K562 (cell line): ENCODE measurements around the gene ADPRH. TPM values are rescaled to one million over a fixed set of nuclear protein-coding genes. Genes with fewer than 3 reads are reported as not detected.

Experiments used
- ATAC-seq: fragments of 200-7000 bp; cut with Tn5 transposase; 3 replicates; pipeline ENCODE4 v1.9.1; 2020; ENCODE audit warnings: moderate library complexity
- BruUV-seq: library from RNA; stranded (reverse); fragments of 400-500 nt; replicated peaks from 2 replicates; lab custom pipeline; 2021; lab: Mats Ljungman, UMichigan
- CTCF ChIA-PET: fragments of 300-600 bp; formaldehyde crosslinking; extraction: SDS; loops from one replicate; lab custom pipeline; 2021; ENCODE audit warnings: low intra/inter-chr PET ratio; lab: Yijun Ruan, JAX
- POLR2A ChIA-PET: fragments of 300-600, 350-650 bp; sonication (Branson Sonifier 250); formaldehyde crosslinking; extraction: SDS; loops from one replicate; lab custom pipeline; 2021; ENCODE audit warnings: antibody characterized with exemption, inconsistent platforms; lab: Yijun Ruan, JAX
- DNase-seq, 4 experiments: peaks; one replicate each; pipeline versions ENCODE4 v3.0.0 to v3.0.0-alpha.2; 2011 to 2018; ENCODE audit warnings: low spot score in 3 of 4, mixed read lengths in 3 of 4; ENCODE audit errors: extremely low read depth in 1 of 4
- FAIRE-seq: peaks from 2 replicates; lab custom pipeline; 2011; peaks lifted over from hg19 to GRCh38; lab: Jason Lieb, UNC
- H2AFZ ChIP-seq: 2 replicates; pipeline ENCODE4 v1.6.0; 2011; ENCODE audit warnings: low read depth, low read length, control low read depth, inconsistent platforms
- H3K27ac ChIP-seq: fragments of 200-600 bp; 3 replicates; pipeline ENCODE4 v1.8.0; 2011; ENCODE audit warnings: low read depth, mild to moderate bottlenecking, control low read depth, inconsistent platforms, low read length, moderate library complexity, mixed read lengths; ENCODE audit errors: extremely low read depth
- H3K27me3 ChIP-seq, 2 experiments: fragments of 300-600 bp in 1 of 2; 2 replicates in 1 of 2; 3 replicates in 1 of 2; pipeline versions ENCODE4 v1.6.0 to v1.8.0; 2011; ENCODE audit warnings: inconsistent platforms in 2 of 2, low read length in 2 of 2, mild to moderate bottlenecking in 1 of 2, mixed read lengths in 1 of 2, moderate library complexity in 1 of 2; ENCODE audit not compliant: control insufficient read depth in 2 of 2, insufficient read depth in 2 of 2
- H3K36me3 ChIP-seq: fragments of 300-600 bp; 3 replicates; pipeline ENCODE4 v1.8.0; 2011; ENCODE audit warnings: mild to moderate bottlenecking, low read length, inconsistent platforms; ENCODE audit not compliant: control insufficient read depth, insufficient read depth
- H3K4me1 ChIP-seq, 2 experiments: fragments of 200-600 bp in 1 of 2; replicated peaks in 1 of 2; 2 replicates in 1 of 2; 3 replicates in 1 of 2; pipeline versions ENCODE4 v1.5.1 to v1.8.0; 2011; ENCODE audit warnings: inconsistent platforms in 2 of 2, low read length in 2 of 2, mild to moderate bottlenecking in 1 of 2, mixed read lengths in 1 of 2, moderate library complexity in 1 of 2; ENCODE audit not compliant: control insufficient read depth in 2 of 2, insufficient read depth in 2 of 2
- H3K4me2 ChIP-seq: 2 replicates; pipeline ENCODE4 v1.6.1; 2011; ENCODE audit warnings: low read length, control low read depth, inconsistent platforms, mixed read lengths; ENCODE audit not compliant: insufficient read depth
- H3K4me3 ChIP-seq: fragments of 200-600 bp; sonication (generic), shearing (Covaris generic); 2 replicates; pipeline ENCODE4 v1.5.1; 2016; ENCODE audit warnings: control low read depth, inconsistent platforms
- H3K79me2 ChIP-seq: fragments of 200-600 bp; 3 replicates; pipeline ENCODE4 v1.8.0; 2011; ENCODE audit warnings: low read length, inconsistent platforms; ENCODE audit not compliant: control insufficient read depth, insufficient read depth
- H3K9ac ChIP-seq, 2 experiments: 2 replicates each; pipeline versions ENCODE4 v1.6.0 to v1.6.1; 2011; ENCODE audit warnings: low read depth in 2 of 2, low read length in 2 of 2, control low read depth in 1 of 2, inconsistent platforms in 1 of 2, mild to moderate bottlenecking in 1 of 2, mixed read lengths in 1 of 2; ENCODE audit not compliant: insufficient read depth in 1 of 2
- H3K9me1 ChIP-seq: one replicate; pipeline ENCODE4 v1.6.0; 2011; ENCODE audit warnings: inconsistent platforms, mild to moderate bottlenecking, low read length, moderate library complexity; ENCODE audit not compliant: control insufficient read depth, insufficient read depth
- H3K9me3 ChIP-seq: replicated peaks from 2 replicates; pipeline ENCODE4 v1.5.1; 2011; ENCODE audit warnings: low read depth, low read length, inconsistent platforms; ENCODE audit not compliant: control insufficient read depth, insufficient read depth
- H4K20me1 ChIP-seq: replicated peaks from 2 replicates; pipeline ENCODE4 v1.6.1; 2011; ENCODE audit warnings: low read length, inconsistent platforms, mixed read lengths; ENCODE audit not compliant: control insufficient read depth, insufficient read depth
- BMI1 ChIP-seq: fragments of 150-350 bp; IDR thresholded peaks from 2 replicates; pipeline ENCODE4 v1.6.1; 2014; ENCODE audit warnings: low read length
- COPS2 ChIP-seq: fragments of 450-650 bp; conservative IDR thresholded peaks from 2 replicates; pipeline ENCODE4 v1.6.1; 2016; ENCODE audit warnings: mild to moderate bottlenecking, moderate library complexity
- HLTF ChIP-seq: fragments of 450-650 bp; IDR thresholded peaks from 2 replicates; pipeline ENCODE4 v1.6.1; 2016
- HNRNPK ChIP-seq: fragments of 200-400 bp; formaldehyde crosslinking; IDR thresholded peaks from one replicate; pipeline ENCODE4 v1.6.1; 2018; ENCODE audit warnings: mild to moderate bottlenecking, low read depth, low read length; ENCODE audit not compliant: poor library complexity, severe bottlenecking
- MAFF ChIP-seq: IDR thresholded peaks from 2 replicates; pipeline ENCODE4 v1.6.1; 2012; ENCODE audit warnings: low read length, improper control_type of control experiment
- MAFK ChIP-seq: IDR thresholded peaks from 2 replicates; pipeline ENCODE4 v1.6.1; 2011; ENCODE audit warnings: low read length, improper control_type of control experiment
- NFXL1 ChIP-seq: fragments of 450-650 bp; formaldehyde crosslinking; IDR thresholded peaks from 2 replicates; pipeline ENCODE4 v1.4.0; 2021; ENCODE audit warnings: mild to moderate bottlenecking
- PYGO2 ChIP-seq: fragments of 450-650 bp; IDR thresholded peaks from 2 replicates; pipeline ENCODE4 v1.6.1; 2016; ENCODE audit warnings: mild to moderate bottlenecking, missing genetic modification characterization, moderate library complexity, missing compliant biosample characterization
- RBM17 ChIP-seq: fragments of 200-400 bp; formaldehyde crosslinking; IDR thresholded peaks from 2 replicates; pipeline ENCODE4 v1.6.1; 2017; ENCODE audit warnings: low read depth, mild to moderate bottlenecking, low read length, borderline replicate concordance
- SMAD4 ChIP-seq: fragments of 250-450 bp; sonication (Bioruptor Pico); conservative IDR thresholded peaks from 2 replicates; pipeline ENCODE4 v1.8.0; 2021; ENCODE audit warnings: inconsistent platforms, mild to moderate bottlenecking, moderate library complexity
- SRSF9 ChIP-seq: fragments of 200-400 bp; formaldehyde crosslinking; IDR thresholded peaks from 2 replicates; pipeline ENCODE4 v1.6.1; 2017; ENCODE audit warnings: low read depth, low read length, borderline replicate concordance
- SUPT5H ChIP-seq: fragments of 450-650 bp; IDR thresholded peaks from 2 replicates; pipeline ENCODE4 v1.6.1; 2016
- XRCC5 ChIP-seq: fragments of 200-400 bp; formaldehyde crosslinking; IDR thresholded peaks from 2 replicates; pipeline ENCODE4 v1.6.1; 2017; ENCODE audit warnings: low read depth, mild to moderate bottlenecking, low read length
- ZNF3 ChIP-seq: fragments of 250-450 bp; sonication (Bioruptor Pico); IDR thresholded peaks from 2 replicates; pipeline ENCODE4 v1.5.0; 2021; ENCODE audit warnings: mild to moderate bottlenecking, moderate library complexity
- ZNF354B ChIP-seq: fragments of 250-450 bp; sonication (Bioruptor Pico); IDR thresholded peaks from 2 replicates; pipeline ENCODE4 v1.4.0; 2020
- ZNF696 ChIP-seq: fragments of 250-450 bp; sonication (Bioruptor Pico); conservative IDR thresholded peaks from 2 replicates; pipeline ENCODE4 v1.4.0; 2020; ENCODE audit warnings: mild to moderate bottlenecking, moderate library complexity
- WGBS: fragments of 100-300 bp; shearing (Covaris generic); methylation state at CpG from one replicate; pipeline ENCODE4 v1.1.6; 2016; ENCODE audit warnings: low coverage, mixed read lengths; ENCODE audit not compliant: insufficient coverage; ENCODE audit errors: missing lambda C conversion rate; 5-methylcytosine and 5-hydroxymethylcytosine counted together
- in situ Hi-C: fragments of 300-500 bp; cut with MboI; formaldehyde crosslinking; loops from 4 replicates; pipeline ENCODE4 v1.15.0; 2018; ENCODE audit warnings: inconsistent platforms, mixed read lengths
- intact Hi-C: fragments of 100-400 bp; cut with micrococcal nuclease; formaldehyde crosslinking; loops from 2 replicates; pipeline ENCODE4 v1.14.2; 2022
- polyA plus RNA-seq, 8 experiments: library from polyadenylated mRNA; depleted of rRNA in 4 of 8; stranded (reverse) in 5 of 8; unstranded in 3 of 8; fragments of >200 nt; fragmentation: Nextera tagmentation in 2 of 8; fragmentation: Illumina TruSeq in 1 of 8; extraction: Ambion mirVana in 2 of 8; extraction: Trizol in 1 of 8; gene quantifications; 2 replicates each; pipeline versions ENCODE4 v1.2.1 to v1.2.3, GENCODE V29; 2011 to 2014; ENCODE audit warnings: inconsistent platforms in 1 of 8, missing spikeins in 1 of 8
- total RNA-seq, 7 experiments: library from RNA; depleted of rRNA in 6 of 7; stranded (reverse); fragments of >200 nt in 6 of 7; fragmentation: Illumina TruSeq in 2 of 7; extraction: Trizol in 2 of 7; gene quantifications; 2 replicates each; pipeline versions ENCODE4 v1.2.1 to v1.2.3, GENCODE V29; 2011 to 2021; ENCODE audit warnings: low replicate concordance in 1 of 7
- TF ChIP-seq, protein P1 (sequence below): fragments of 250-450 bp; sonication (Bioruptor Pico); IDR thresholded peaks from 2 replicates; pipeline ENCODE4 v1.8.0; 2022; ENCODE audit warnings: inconsistent platforms, mild to moderate bottlenecking, moderate library complexity, borderline replicate concordance

The ADPRH gene
- total and polyA plus RNA-seq, 9 of the 15 experiments (the other 6 are each of a cell fraction or from before 2014, with no cell fraction given): 0.01 to 1.4 (median 0.65) TPM

DNA sequence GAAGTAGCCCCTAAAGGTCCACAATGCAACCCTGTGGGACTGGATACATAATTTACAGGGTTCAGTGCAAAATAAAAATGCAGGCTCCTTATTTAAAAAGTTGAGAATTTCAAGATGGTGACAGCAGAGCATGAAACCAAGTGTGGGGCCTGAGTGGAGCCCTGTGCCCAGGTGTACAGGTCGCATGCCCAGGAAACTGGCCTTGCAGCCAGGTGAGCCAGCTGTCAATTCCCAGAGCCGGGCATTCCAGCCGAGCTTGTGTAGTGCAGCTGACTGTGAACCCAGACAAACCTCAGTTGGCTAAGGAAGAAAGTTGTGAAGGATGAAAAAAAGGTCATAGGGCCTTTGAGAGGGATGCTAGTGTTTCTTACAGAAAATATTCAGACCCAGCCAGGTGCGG lies 53.5 kb downstream of the ADPRH start:
- Histone ChIP-seq H3K9me3 (no peaks in the 10 kb centered on the region), H3K4me3 (no peak overlapping the region), H3K4me1 (peaks cover 0 to 24% of the 10 kb centered on the region in 2 experiments; a peak in 4 of 5 replicates), H3K36me3 (no peaks in the 10 kb centered on the region), H3K9me1 (peaks cover 3% of the 10 kb centered on the region), H3K27ac (no peak overlapping the region)
- no peak for DNase-seq
- FAIRE-seq: no peak
- intact Hi-C loops: no loop called here
- no peak for TF ChIP-seq ZNF354B
- no peak for TF ChIP-seq COPS2
- TF ChIP-seq RBM17: no peak
- no peak for TF ChIP-seq ZNF3
- no peak for TF ChIP-seq SMAD4 (CRISPR knock-in tag)
- no peak for TF ChIP-seq HLTF
- TF ChIP-seq, protein P1, sequence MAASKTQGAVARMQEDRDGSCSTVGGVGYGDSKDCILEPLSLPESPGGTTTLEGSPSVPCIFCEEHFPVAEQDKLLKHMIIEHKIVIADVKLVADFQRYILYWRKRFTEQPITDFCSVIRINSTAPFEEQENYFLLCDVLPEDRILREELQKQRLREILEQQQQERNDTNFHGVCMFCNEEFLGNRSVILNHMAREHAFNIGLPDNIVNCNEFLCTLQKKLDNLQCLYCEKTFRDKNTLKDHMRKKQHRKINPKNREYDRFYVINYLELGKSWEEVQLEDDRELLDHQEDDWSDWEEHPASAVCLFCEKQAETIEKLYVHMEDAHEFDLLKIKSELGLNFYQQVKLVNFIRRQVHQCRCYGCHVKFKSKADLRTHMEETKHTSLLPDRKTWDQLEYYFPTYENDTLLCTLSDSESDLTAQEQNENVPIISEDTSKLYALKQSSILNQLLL (CRISPR knock-in tag): no peak
- TF ChIP-seq MAFF: no peak
- no peak for TF ChIP-seq SUPT5H
- TF ChIP-seq NFXL1 (CRISPR knock-in tag): no peak
- no peak for TF ChIP-seq BMI1
- no peak for TF ChIP-seq MAFK
- no peak for TF ChIP-seq HNRNPK
- no peak for TF ChIP-seq ZNF696 (CRISPR knock-in tag)
- TF ChIP-seq SRSF9: no peak
- TF ChIP-seq PYGO2 (tag): no peak
- TF ChIP-seq XRCC5: no peak
- TF ChIP-seq, all 486 proteins: peak for 0
- Histone ChIP-seq H2AFZ (no peak overlapping the region), H3K9ac (no peak overlapping the region), H3K27me3 (no peaks in the 10 kb centered on the region), H3K79me2 (no peaks in the 10 kb centered on the region), H4K20me1 (no peaks in the 10 kb centered on the region), H3K4me2 (no peak overlapping the region)
- CTCF ChIA-PET: no interaction called here
- in situ Hi-C loops: no loop called here
- BruUV-seq: no TSS peak
- 24% methylated on average over 3 of the region's 4 CpGs for WGBS
- ATAC-seq: no peak
- POLR2A ChIA-PET: no interaction called here
